Astrocyte (in vitro differentiated cells and primary cell): ENCODE results near the gene HERC2.

ENCODE experiments used
- CTCF ChIP-seq: IDR thresholded peaks from 2 replicates; pipeline ENCODE4 v1.5.1; 2011; ENCODE audit warnings: low read depth, mild to moderate bottlenecking, inconsistent platforms, low read length, moderate library complexity; ENCODE audit not compliant: insufficient read depth
- EZH2 ChIP-seq: IDR thresholded peaks from 2 replicates; pipeline ENCODE4 v1.6.1; 2012; ENCODE audit warnings: mild to moderate bottlenecking, low read length, inconsistent platforms; ENCODE audit not compliant: insufficient read depth

- TF ChIP-seq CTCF (no peak), EZH2 (no peak)
These were observed 246.4 kb downstream of the HERC2 start for GRCh38 chr15:28075573-28075972.
